Panc1 (cell line): ENCODE results near the gene FARS2. TPM values are rescaled to one million over a fixed set of nuclear protein-coding genes. Genes with fewer than 3 reads are reported as not detected.

Experiments used
- ATAC-seq: fragments of 200-7000 bp; cut with Tn5 transposase; 2 replicates; pipeline ENCODE4 v1.9.1; 2020; ENCODE audit warnings: mild to moderate bottlenecking, moderate library complexity
- BruUV-seq: library from RNA; stranded (reverse); fragments of 400-500 nt; replicated peaks from 2 replicates; lab custom pipeline; 2021; lab: Mats Ljungman, UMichigan
- CTCF ChIA-PET: fragments of 300-600 bp; sonication (Branson Sonifier 250); formaldehyde crosslinking; loops from one replicate; lab custom pipeline; 2022; ENCODE audit warnings: antibody characterized with exemption; lab: Charles Lee
- POLR2A ChIA-PET: fragments of 300-600 bp; sonication (Branson Sonifier 250); formaldehyde crosslinking; loops from one replicate; lab custom pipeline; 2022; ENCODE audit warnings: antibody characterized with exemption; lab: Charles Lee
- DNase-seq: peaks from one replicate; pipeline ENCODE4 v3.0.0-alpha.2; 2010; ENCODE audit warnings: low read depth, low spot score
- H3K27ac ChIP-seq: 2 replicates; pipeline ENCODE4 v1.5.1; 2011; ENCODE audit warnings: mild to moderate bottlenecking, low read length, inconsistent platforms
- H3K27me3 ChIP-seq: fragments of 200-500 bp; sonication (Bioruptor generic); 2 replicates; pipeline ENCODE4 v1.6.0; 2014; ENCODE audit warnings: low read length, inconsistent platforms; ENCODE audit not compliant: control insufficient read depth, insufficient read depth
- H3K36me3 ChIP-seq: fragments of 200-500 bp; sonication (Bioruptor generic); 2 replicates; pipeline ENCODE4 v1.5.1; 2014; ENCODE audit warnings: inconsistent platforms, mild to moderate bottlenecking, low read length, moderate library complexity; ENCODE audit not compliant: control insufficient read depth, insufficient read depth
- H3K4me1 ChIP-seq: 2 replicates; pipeline ENCODE4 v1.5.1; 2011; ENCODE audit warnings: inconsistent platforms, mild to moderate bottlenecking, low read length, moderate library complexity; ENCODE audit not compliant: control insufficient read depth, insufficient read depth
- H3K4me3 ChIP-seq, 2 experiments: 2 replicates each; pipeline ENCODE4 v1.5.1; 2011 to 2012; ENCODE audit warnings: low read depth in 2 of 2, low read length in 2 of 2, mild to moderate bottlenecking in 2 of 2, inconsistent platforms in 1 of 2, moderate library complexity in 1 of 2
- H3K9me3 ChIP-seq: fragments of 200-500 bp; sonication (Bioruptor generic); 2 replicates; pipeline ENCODE4 v1.5.1; 2014; ENCODE audit warnings: low read depth, mild to moderate bottlenecking, inconsistent platforms, low read length, moderate library complexity; ENCODE audit not compliant: control insufficient read depth, insufficient read depth
- CTCF ChIP-seq: fragments of 450-650 bp; IDR thresholded peaks from 2 replicates; pipeline ENCODE4 v1.5.1; 2017; ENCODE audit warnings: mild to moderate bottlenecking
- POLR2AphosphoS5 ChIP-seq: IDR thresholded peaks from 2 replicates; pipeline ENCODE4 v1.6.1; 2012; ENCODE audit warnings: mild to moderate bottlenecking, low read depth, low read length, moderate library complexity
- REST ChIP-seq, 2 experiments: IDR thresholded peaks; 2 replicates each; pipeline ENCODE4 v1.6.1; 2011 to 2012; ENCODE audit warnings: low read depth in 2 of 2, control low read depth in 1 of 2, low read length in 1 of 2, mild to moderate bottlenecking in 1 of 2, moderate library complexity in 1 of 2; ENCODE audit not compliant: insufficient read depth in 1 of 2
- SIN3A ChIP-seq: IDR thresholded peaks from 2 replicates; pipeline ENCODE4 v1.6.1; 2012; ENCODE audit warnings: low read depth, mild to moderate bottlenecking, low read length, moderate library complexity, borderline replicate concordance; ENCODE audit not compliant: insufficient read depth
- TCF7L2 ChIP-seq: IDR thresholded peaks from 2 replicates; pipeline ENCODE4 v1.6.1; 2011; ENCODE audit warnings: mild to moderate bottlenecking, low read depth, low read length, inconsistent platforms
- in situ Hi-C: cut with HindIII; loops from 2 replicates; pipeline ENCODE4 v1.10.0; 2016; ENCODE audit warnings: low sequenced_read_pairs, low pct_unique_long_range_greater_than_20kb
- intact Hi-C: fragments of 100-400 bp; cut with micrococcal nuclease; formaldehyde crosslinking; loops from one replicate; pipeline ENCODE4 v1.10.0; 2022; ENCODE audit not compliant: unreplicated experiment
- total RNA-seq: library from RNA; stranded (reverse); gene quantifications from one replicate; pipeline ENCODE4 v1.2.1, GENCODE V29; 2021; ENCODE audit not compliant: unreplicated experiment

Gene FARS2
- total RNA-seq, 1 experiment from 2014 or later = 12.8 TPM

GRCh38 chr6:5464099-5464885, 203.0 kb downstream of the FARS2 start:
- ATAC-seq = no peak
- Histone ChIP-seq H3K9me3 (0 out of 2 replicates have a peak, but pooled peaks cover 4% of the 10 kb centered on the region), H3K4me3 (no peak overlapping the region), H3K4me1 (no peaks in the 10 kb centered on the region), H3K27me3 (no peaks in the 10 kb centered on the region), H3K27ac (no peak overlapping the region), H3K36me3 (no peaks in the 10 kb centered on the region)
- no peak for TF ChIP-seq POLR2AphosphoS5
- TF ChIP-seq SIN3A = no peak
- TF ChIP-seq REST (IDR thresholded peaks at IDR 0.05; ENCODE audit: insufficient read depth in 1 of 2, low read depth in 2 of 2, low read length in 1 of 2) = no peak
- TF ChIP-seq TCF7L2 = no peak
- TF ChIP-seq CTCF = no peak
- DNase-seq = no peak
- intact Hi-C loops (no loop called here), in situ Hi-C loops (no loop called here)
- ChIA-PET CTCF (no interaction called here), POLR2A (no interaction called here)
- no TSS peak for BruUV-seq

- POLR2A ChIA-PET = no interaction called here
- Histone ChIP-seq H3K27ac (no peak overlapping the region), H3K9me3 (0 out of 2 replicates have a peak, but pooled peaks cover 3% of the 10 kb centered on the region), H3K4me1 (no peaks in the 10 kb centered on the region), H3K27me3 (no peaks in the 10 kb centered on the region), H3K36me3 (no peaks in the 10 kb centered on the region), H3K4me3 (no peak overlapping the region)
- CTCF ChIA-PET = no interaction called here
- no peak for TF ChIP-seq TCF7L2
- TF ChIP-seq SIN3A = no peak
- TF ChIP-seq CTCF = no peak
- TF ChIP-seq POLR2AphosphoS5 = no peak
- TF ChIP-seq REST (IDR thresholded peaks at IDR 0.05; ENCODE audit: insufficient read depth in 1 of 2, low read depth in 2 of 2, low read length in 1 of 2) = no peak
- in situ Hi-C loops = no loop called here
- intact Hi-C loops = no loop called here
- peak; percentile 30; the same call in 1 of the 2 replicates for ATAC-seq
- no TSS peak for BruUV-seq
- no peak for DNase-seq
These were observed 205.2 kb downstream of the FARS2 start for GRCh38 chr6:5466281-5467136.
